Astrocyte (in vitro differentiated cells and primary cell): Measurements from ENCODE around the gene VAPA. TPM values are rescaled to one million over a fixed set of nuclear protein-coding genes. Genes with fewer than 3 reads are reported as not detected.
"Not testable (repeated sequence)": the region's sequence is repeated elsewhere in the genome, so short reads cannot be mapped to it uniquely, and the experiment has no call there.

Experiments used
- DNase-seq: peaks from one replicate; pipeline ENCODE4 v3.0.0-alpha.2; 2010; ENCODE audit warnings: low read depth
- FAIRE-seq: peaks from 2 replicates; lab custom pipeline; 2011; peaks lifted over from hg19 to GRCh38; lab: Jason Lieb, UNC
- H2AFZ ChIP-seq: 2 replicates; pipeline ENCODE4 v1.6.0; 2012; ENCODE audit warnings: low read depth, low read length, inconsistent platforms
- H3K27ac ChIP-seq: 2 replicates; pipeline ENCODE4 v1.5.1; 2011; ENCODE audit warnings: low read depth, low read length, inconsistent platforms
- H3K27me3 ChIP-seq: 2 replicates; pipeline ENCODE4 v1.6.0; 2011; ENCODE audit warnings: low read length, inconsistent platforms; ENCODE audit not compliant: insufficient read depth
- H3K36me3 ChIP-seq: 2 replicates; pipeline ENCODE4 v1.5.1; 2011; ENCODE audit warnings: low read length, inconsistent platforms; ENCODE audit not compliant: insufficient read depth
- H3K4me1 ChIP-seq: 2 replicates; pipeline ENCODE4 v1.5.1; 2011; ENCODE audit warnings: low read length, inconsistent platforms; ENCODE audit not compliant: insufficient read depth
- H3K4me2 ChIP-seq: 2 replicates; pipeline ENCODE4 v1.6.0; 2012; ENCODE audit warnings: low read length, inconsistent platforms
- H3K4me3 ChIP-seq: 2 replicates; pipeline ENCODE4 v1.5.1; 2011; ENCODE audit warnings: low read depth, mild to moderate bottlenecking, low read length, inconsistent platforms; ENCODE audit not compliant: insufficient read depth
- H3K79me2 ChIP-seq: 2 replicates; pipeline ENCODE4 v1.6.0; 2012; ENCODE audit warnings: mild to moderate bottlenecking, low read length, inconsistent platforms; ENCODE audit not compliant: insufficient read depth
- H3K9ac ChIP-seq: 2 replicates; pipeline ENCODE4 v1.6.0; 2012; ENCODE audit warnings: mild to moderate bottlenecking, low read length, inconsistent platforms
- H3K9me3 ChIP-seq: 2 replicates; pipeline ENCODE4 v1.5.1; 2012; ENCODE audit warnings: low read depth, mild to moderate bottlenecking, low read length, inconsistent platforms; ENCODE audit not compliant: insufficient read depth
- H4K20me1 ChIP-seq: 2 replicates; pipeline ENCODE4 v1.6.0; 2012; ENCODE audit warnings: low read length, inconsistent platforms; ENCODE audit not compliant: insufficient read depth
- H3K27ac Mint-ChIP-seq: one replicate; pipeline ENCODE4 v1.8.0; 2021; ENCODE audit warnings: mild to moderate bottlenecking, mixed read lengths; ENCODE audit not compliant: unreplicated experiment
- H3K27me3 Mint-ChIP-seq: one replicate; pipeline ENCODE4 v1.8.0; 2021; ENCODE audit warnings: low read depth, mixed read lengths; ENCODE audit not compliant: unreplicated experiment
- H3K36me3 Mint-ChIP-seq: one replicate; pipeline ENCODE4 v1.8.0; 2021; ENCODE audit warnings: low read depth, mixed read lengths; ENCODE audit not compliant: unreplicated experiment
- H3K4me1 Mint-ChIP-seq: one replicate; pipeline ENCODE4 v1.8.0; 2021; ENCODE audit warnings: low read depth, mixed read lengths; ENCODE audit not compliant: unreplicated experiment
- H3K4me3 Mint-ChIP-seq: one replicate; pipeline ENCODE4 v1.8.0; 2021; ENCODE audit warnings: mild to moderate bottlenecking, moderate library complexity, mixed read lengths; ENCODE audit not compliant: unreplicated experiment
- H3K9me3 Mint-ChIP-seq: one replicate; pipeline ENCODE4 v1.8.0; 2021; ENCODE audit warnings: mild to moderate bottlenecking, mixed read lengths; ENCODE audit not compliant: unreplicated experiment
- CTCF ChIP-seq: IDR thresholded peaks from 2 replicates; pipeline ENCODE4 v1.5.1; 2011; ENCODE audit warnings: low read depth, mild to moderate bottlenecking, inconsistent platforms, low read length, moderate library complexity; ENCODE audit not compliant: insufficient read depth
- EZH2 ChIP-seq: IDR thresholded peaks from 2 replicates; pipeline ENCODE4 v1.6.1; 2012; ENCODE audit warnings: mild to moderate bottlenecking, low read length, inconsistent platforms; ENCODE audit not compliant: insufficient read depth
- total RNA-seq: library from RNA; stranded (reverse); gene quantifications from 2 replicates; pipeline ENCODE4 v1.2.1, GENCODE V29; 2021

Gene VAPA
- total RNA-seq, 1 donor from 2014 or later = 181 TPM

GRCh38 chr18:9898792-9899549 lies 14.8 kb upstream of the VAPA start:
- no peaks in the 10 kb centered on the region for H3K4me1 ChIP-seq
- peak; percentile 54 for FAIRE-seq
- no peak overlapping the region for H3K4me3 ChIP-seq
- Mint-ChIP-seq H3K27ac (peak overlapping the region; percentile 30), H3K9me3 (no peaks in the 10 kb centered on the region), H3K4me1 (peaks cover 10% of the 10 kb centered on the region), H3K4me3 (no peak overlapping the region), H3K27me3 (no peaks in the 10 kb centered on the region), H3K36me3 (no peaks in the 10 kb centered on the region)
- peak; percentile 70 for DNase-seq
- TF ChIP-seq EZH2 (no peak), CTCF (no peak)
- H3K4me2 ChIP-seq = no peak overlapping the region
- no peaks in the 10 kb centered on the region for H3K79me2 ChIP-seq
- H3K9ac ChIP-seq = no peak overlapping the region
- H3K27ac ChIP-seq = no peak overlapping the region
- no peak overlapping the region for H2AFZ ChIP-seq
- H3K27me3 ChIP-seq = no peaks in the 10 kb centered on the region
- H4K20me1 ChIP-seq = no peaks in the 10 kb centered on the region
- H3K9me3 ChIP-seq = no peaks in the 10 kb centered on the region
- no peaks in the 10 kb centered on the region for H3K36me3 ChIP-seq

GRCh38 chr18:9899550-9899930 lies 14.3 kb upstream of the VAPA start:
- not testable (repeated sequence) for H3K4me2 ChIP-seq, H3K9me3 ChIP-seq, H3K4me3 ChIP-seq, H3K79me2 ChIP-seq, H3K36me3 ChIP-seq, DNase-seq, H3K9ac ChIP-seq, H3K27ac Mint-ChIP-seq, H3K9me3 Mint-ChIP-seq, H3K27ac ChIP-seq, H2AFZ ChIP-seq, H3K27me3 Mint-ChIP-seq, FAIRE-seq, H4K20me1 ChIP-seq, H3K4me1 ChIP-seq, H3K27me3 ChIP-seq, H3K4me3 Mint-ChIP-seq, H3K36me3 Mint-ChIP-seq
- H3K4me1 Mint-ChIP-seq = peaks cover 10% of the 10 kb centered on the region

- H2AFZ ChIP-seq = no peak overlapping the region
- H3K9me3 ChIP-seq = no peaks in the 10 kb centered on the region
- no peaks in the 10 kb centered on the region for H3K27me3 Mint-ChIP-seq
- no peaks in the 10 kb centered on the region for H3K27me3 ChIP-seq
- no peak for TF ChIP-seq EZH2
- H3K36me3 ChIP-seq = no peaks in the 10 kb centered on the region
- H3K27ac Mint-ChIP-seq = no peak overlapping the region
- H3K4me1 Mint-ChIP-seq = peaks cover 10% of the 10 kb centered on the region
- no peaks in the 10 kb centered on the region for H3K36me3 Mint-ChIP-seq
- no peak overlapping the region for H3K4me2 ChIP-seq
- H3K9me3 Mint-ChIP-seq = no peaks in the 10 kb centered on the region
- no peak overlapping the region for H3K4me3 Mint-ChIP-seq
- DNase-seq = no peak
- H3K4me3 ChIP-seq = no peak overlapping the region
- H3K27ac ChIP-seq = no peak overlapping the region
- H3K9ac ChIP-seq = no peak overlapping the region
- no peak for FAIRE-seq
- no peaks in the 10 kb centered on the region for H3K4me1 ChIP-seq
- no peaks in the 10 kb centered on the region for H4K20me1 ChIP-seq
- H3K79me2 ChIP-seq = no peaks in the 10 kb centered on the region
These were observed 13.1 kb upstream of the VAPA start for GRCh38 chr18:9900699-9901098.
